HepG2 (cell line): ENCODE data around the gene FGD6. TPM values are rescaled to one million over a fixed set of nuclear protein-coding genes. Genes with fewer than 3 reads are reported as not detected.

Source experiments
- ARID5B ChIP-seq: IDR thresholded peaks from 2 replicates; pipeline ENCODE4 v1.4.0; 2020; ENCODE audit warnings: mild to moderate bottlenecking, missing genetic modification reagents
- CHD4 ChIP-seq: fragments of 200-600 bp; sonication (generic); IDR thresholded peaks from 2 replicates; pipeline ENCODE4 v1.7.0; 2017; ENCODE audit warnings: mild to moderate bottlenecking, low read length, borderline replicate concordance
- DDIT3 ChIP-seq: sonication (generic); formaldehyde crosslinking; IDR thresholded peaks from 2 replicates; pipeline ENCODE4 v1.4.0; 2020; ENCODE audit warnings: mild to moderate bottlenecking, missing genetic modification reagents
- KDM5A ChIP-seq: fragments of 200-600 bp; sonication (generic); IDR thresholded peaks from 2 replicates; pipeline ENCODE4 v1.7.0; 2018; ENCODE audit warnings: antibody characterized with exemption, mild to moderate bottlenecking, low read length, borderline replicate concordance
- KLF16 ChIP-seq, 2 experiments: sonication (generic) in 1 of 2; formaldehyde crosslinking in 1 of 2; IDR thresholded peaks; 2 replicates each; pipeline versions ENCODE4 v1.6.1 to v1.8.0; 2016 to 2023; ENCODE audit warnings: missing genetic modification reagents in 2 of 2, missing compliant biosample characterization in 1 of 2
- LBX2 ChIP-seq: sonication (generic); formaldehyde crosslinking; IDR thresholded peaks from 2 replicates; pipeline ENCODE4 v1.5.0; 2020; ENCODE audit warnings: missing genetic modification reagents, mild to moderate bottlenecking, borderline replicate concordance
- POLR2A ChIP-seq, 2 experiments: IDR thresholded peaks; 2 replicates each; pipeline ENCODE4 v1.6.1; 2011; ENCODE audit warnings: low read depth in 2 of 2, low read length in 2 of 2, mild to moderate bottlenecking in 1 of 2, moderate library complexity in 1 of 2; ENCODE audit not compliant: insufficient read depth in 1 of 2
- POLR2G ChIP-seq: fragments of 200-400 bp; formaldehyde crosslinking; IDR thresholded peaks from 2 replicates; pipeline ENCODE4 v1.6.1; 2018; ENCODE audit warnings: mild to moderate bottlenecking, low read depth, low read length, moderate library complexity
- REL ChIP-seq: sonication (generic); formaldehyde crosslinking; conservative IDR thresholded peaks from 2 replicates; pipeline ENCODE4 v1.8.0; 2022; ENCODE audit warnings: mild to moderate bottlenecking, missing genetic modification reagents, moderate library complexity
- RFXANK ChIP-seq: IDR thresholded peaks from 2 replicates; pipeline ENCODE4 v1.6.1; 2016
- TBX2 ChIP-seq: sonication (generic); formaldehyde crosslinking; IDR thresholded peaks from 2 replicates; pipeline ENCODE4 v1.5.0; 2020; ENCODE audit warnings: missing genetic modification reagents, mild to moderate bottlenecking, borderline replicate concordance
- TRIM24 ChIP-seq: sonication (generic); formaldehyde crosslinking; IDR thresholded peaks from 2 replicates; pipeline ENCODE4 v1.8.0; 2022; ENCODE audit warnings: mild to moderate bottlenecking, missing genetic modification reagents
- U2AF1 ChIP-seq: fragments of 200-400 bp; formaldehyde crosslinking; optimal IDR thresholded peaks from 2 replicates; pipeline ENCODE3; 2017; ENCODE audit warnings: mild to moderate bottlenecking, low read depth, low read length
- UBTF ChIP-seq: sonication (generic); formaldehyde crosslinking; IDR thresholded peaks from 2 replicates; pipeline ENCODE4 v1.4.0; 2020; ENCODE audit warnings: mild to moderate bottlenecking, missing genetic modification reagents
- ZNF143 ChIP-seq: sonication (generic); formaldehyde crosslinking; IDR thresholded peaks from 2 replicates; pipeline ENCODE4 v1.4.0; 2020; ENCODE audit warnings: missing genetic modification reagents
- ZNF687 ChIP-seq: sonication (generic); formaldehyde crosslinking; IDR thresholded peaks from 2 replicates; pipeline ENCODE4 v1.5.1; 2020; ENCODE audit warnings: mild to moderate bottlenecking, missing genetic modification reagents, moderate library complexity
- ZSCAN31 ChIP-seq: sonication (generic); formaldehyde crosslinking; IDR thresholded peaks from 2 replicates; pipeline ENCODE4 v1.5.0; 2020; ENCODE audit warnings: low read depth, mild to moderate bottlenecking, missing genetic modification reagents
- polyA plus RNA-seq, 8 experiments: library from polyadenylated mRNA; depleted of rRNA in 3 of 8; stranded (reverse) in 7 of 8; unstranded in 1 of 8; fragments of >200 nt; fragmentation: Illumina TruSeq in 4 of 8; extraction: Trizol in 4 of 8; gene quantifications; 2 replicates each; pipeline versions ENCODE4 v1.2.1 to v1.2.3, GENCODE V29; 2011 to 2016; ENCODE audit warnings: low read depth in 4 of 8, missing spikeins in 1 of 8, mixed read lengths in 1 of 8; ENCODE audit not compliant: insufficient read depth in 1 of 8
- total RNA-seq, 5 experiments: library from RNA; depleted of rRNA; stranded (reverse); fragments of >200 nt; fragmentation: Illumina TruSeq; extraction: Trizol; gene quantifications; 2 replicates each; pipeline ENCODE4 v1.2.3, GENCODE V29; 2016; ENCODE audit warnings: low read depth in 1 of 5

FGD6 gene
- total and polyA plus RNA-seq, 2 of the 13 experiments (the other 11 are each of a cell fraction or from before 2014, with no cell fraction given): 2.2 to 4.3 TPM

GRCh38 chr12:95217377-95218149 is at the start of gene FGD6, which contains the start of gene VEZT (continued):
- peak; percentile 96 for TF ChIP-seq ZNF687 (CRISPR knock-in tag)
- peak; percentile 98 for TF ChIP-seq ZNF143
- peak; percentile 54 for TF ChIP-seq ARID5B (CRISPR knock-in tag)
- peak; percentile 62 for TF ChIP-seq ZSCAN31 (CRISPR knock-in tag)
- 0 out of 2 replicates have a peak, but pooled peaks have one; percentile 41 for TF ChIP-seq RFXANK
- TF ChIP-seq KLF16 (CRISPR knock-in tag; IDR thresholded peaks at IDR 0.05): peak in 1 of 2 experiments; percentile 96; a peak in 3 of 4 replicates
- no peak for TF ChIP-seq LBX2 (CRISPR knock-in tag)
- peak; percentile 84 for TF ChIP-seq POLR2G
- TF ChIP-seq U2AF1: peak; percentile 70
- TF ChIP-seq REL (CRISPR knock-in tag): peak; percentile 44
- no peak for TF ChIP-seq CHD4
- TF ChIP-seq POLR2A (IDR thresholded peaks at IDR 0.05; ENCODE audit: insufficient read depth in 1 of 2, low read depth in 2 of 2, low read length in 2 of 2): peak; percentile 78 to 79
- no peak for TF ChIP-seq DDIT3
- no peak for TF ChIP-seq TRIM24 (CRISPR knock-in tag)
- TF ChIP-seq TBX2 (CRISPR knock-in tag): peak; percentile 78; the same call in 1 of the 2 replicates
- TF ChIP-seq UBTF (CRISPR knock-in tag): peak; percentile 85
- peak; percentile 50 for TF ChIP-seq KDM5A
